ENCODE measurements around the gene SPTBN4.
A peak's percentile ranks its signal among the peaks of the same experiment; 100 is the strongest.
"Not testable (repeated sequence)": the region's sequence is repeated elsewhere in the genome, so short reads cannot be mapped to it uniquely, and the experiment has no call there.

The SPTBN4 gene

DNA sequence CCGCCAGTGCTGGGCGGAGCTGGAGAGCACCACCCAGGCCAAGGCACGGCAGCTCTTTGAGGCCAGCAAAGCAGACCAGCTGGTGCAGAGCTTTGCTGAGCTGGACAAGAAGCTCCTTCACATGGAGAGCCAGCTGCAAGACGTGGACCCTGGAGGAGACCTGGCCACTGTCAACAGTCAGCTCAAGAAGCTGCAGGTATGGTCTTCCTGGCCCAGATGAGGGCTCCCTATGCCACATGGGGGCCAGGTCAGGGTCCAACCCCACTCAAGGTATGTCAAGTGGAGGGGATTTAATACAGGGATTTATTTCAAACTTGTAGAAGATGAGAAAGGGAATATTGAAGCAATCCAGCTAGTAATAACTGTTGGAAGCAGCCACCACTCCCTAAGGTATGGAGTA lies 67.3 kb downstream of the SPTBN4 start:
- no peak for DNase-seq

DNA sequence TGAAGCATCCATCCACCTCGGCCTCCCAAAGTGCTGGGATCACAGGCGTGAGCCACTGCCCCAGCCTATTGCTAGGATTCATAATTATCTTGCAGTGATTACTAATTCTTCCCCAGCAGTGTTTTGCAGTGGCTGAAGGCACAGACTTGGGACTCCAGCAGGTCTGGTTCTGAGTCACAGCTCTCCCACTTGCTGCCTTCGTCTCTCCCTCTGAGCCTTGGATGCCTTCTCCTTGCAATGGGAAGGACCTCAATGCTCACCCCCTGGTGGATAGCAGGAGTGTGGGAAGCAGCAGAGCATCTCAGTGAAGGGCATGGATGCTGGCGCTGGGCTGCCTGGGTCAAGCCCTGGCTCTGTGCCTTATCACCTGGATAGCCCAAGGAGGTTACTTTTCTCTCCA lies 72.3 kb downstream of the SPTBN4 start:
- no peak for DNase-seq

DNA sequence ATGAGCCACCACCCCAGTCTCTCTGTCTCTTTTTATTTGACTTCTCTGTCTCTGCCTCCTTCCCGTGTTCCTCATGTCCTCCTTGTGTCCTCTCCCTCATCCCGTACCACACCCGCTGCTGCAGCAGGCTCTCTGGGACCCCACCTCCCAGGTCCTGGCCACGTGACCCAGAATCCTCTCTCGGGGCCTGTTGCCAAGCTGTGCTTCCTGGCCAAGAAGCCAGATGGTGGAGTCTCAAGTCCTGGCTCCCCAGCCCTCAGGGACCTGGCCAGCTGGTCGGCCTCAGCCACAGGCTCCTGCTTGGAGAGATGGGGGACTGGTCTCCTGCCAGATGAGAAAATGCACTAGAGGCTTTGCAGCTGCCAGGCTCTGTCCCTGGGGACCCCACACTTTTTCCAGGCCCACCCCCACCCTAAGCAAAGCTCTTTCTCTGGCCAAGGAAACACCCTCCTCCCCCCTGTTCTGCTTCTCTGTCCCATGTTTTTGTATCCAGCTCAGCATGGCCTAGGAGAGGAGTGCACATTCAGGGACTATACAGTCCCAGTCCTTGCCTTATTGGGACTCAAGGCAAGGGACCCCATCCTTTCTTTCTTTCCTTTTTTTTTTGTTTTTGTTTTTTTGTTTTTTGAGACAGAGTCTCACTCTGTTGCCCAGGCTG lies 75.5 kb downstream of the SPTBN4 start:
- DNase-seq, result no peak

DNA sequence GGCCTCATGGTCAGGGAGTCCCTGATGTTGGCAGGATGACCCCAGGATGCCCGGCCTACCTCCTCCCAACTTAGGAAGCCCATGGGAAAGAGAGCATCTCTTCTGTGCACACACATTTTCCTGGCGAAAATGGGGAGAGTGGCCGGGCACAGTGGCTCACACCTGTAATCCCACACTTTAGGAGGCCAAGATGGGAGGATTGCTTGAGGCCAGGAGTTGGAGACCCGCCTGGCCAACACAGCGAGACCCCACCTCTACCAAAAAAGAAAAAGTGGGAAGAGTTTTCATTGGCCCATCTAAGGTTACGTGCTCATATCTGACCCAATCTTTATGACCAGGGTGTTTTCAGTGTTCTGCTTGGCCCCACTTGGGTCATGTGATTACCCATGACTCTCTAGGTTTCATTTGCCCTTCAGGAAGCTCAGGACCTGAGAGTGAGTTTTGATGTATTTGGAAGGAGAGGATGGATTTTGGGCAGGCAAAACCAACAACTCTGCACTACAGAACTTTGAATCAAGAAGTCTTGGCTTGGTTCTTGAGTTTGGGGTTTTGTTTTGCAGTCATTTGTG lies 76.3 kb downstream of the SPTBN4 start:
- DNase-seq, result no peak

DNA sequence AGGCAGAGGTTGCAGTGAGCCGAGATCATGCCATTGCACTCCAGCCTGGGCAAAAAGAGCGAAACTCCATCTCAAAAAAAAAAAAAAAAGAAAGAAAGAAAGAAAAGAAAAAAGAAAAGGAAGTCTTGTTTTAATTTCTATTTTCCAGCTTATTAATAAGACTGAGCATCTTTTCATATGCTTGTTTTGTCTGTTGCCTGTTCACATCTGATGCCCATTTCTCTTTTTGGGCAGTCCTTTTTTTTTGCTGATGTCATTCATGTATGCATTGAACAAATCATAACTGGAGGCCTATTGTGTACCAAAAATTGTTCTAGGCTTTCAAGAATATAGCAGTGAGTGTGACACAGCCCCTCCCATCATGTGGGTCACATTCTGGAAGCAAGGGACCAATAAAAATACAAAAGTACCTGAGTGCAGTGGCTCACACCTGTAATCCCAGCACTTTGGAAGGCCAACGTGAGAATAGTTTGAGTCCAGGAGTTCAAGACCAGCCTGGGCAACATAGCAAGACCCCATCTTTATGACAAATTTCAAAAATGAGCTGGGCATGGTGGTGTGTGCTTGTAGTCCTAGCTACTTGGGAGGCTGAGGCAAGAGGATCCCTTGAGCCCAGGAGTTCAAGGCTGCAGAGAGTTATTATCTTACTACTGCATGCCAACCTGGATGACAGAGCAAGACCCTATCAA lies 79.5 kb downstream of the SPTBN4 start:
- DNase-seq, result not testable (repeated sequence)

DNA sequence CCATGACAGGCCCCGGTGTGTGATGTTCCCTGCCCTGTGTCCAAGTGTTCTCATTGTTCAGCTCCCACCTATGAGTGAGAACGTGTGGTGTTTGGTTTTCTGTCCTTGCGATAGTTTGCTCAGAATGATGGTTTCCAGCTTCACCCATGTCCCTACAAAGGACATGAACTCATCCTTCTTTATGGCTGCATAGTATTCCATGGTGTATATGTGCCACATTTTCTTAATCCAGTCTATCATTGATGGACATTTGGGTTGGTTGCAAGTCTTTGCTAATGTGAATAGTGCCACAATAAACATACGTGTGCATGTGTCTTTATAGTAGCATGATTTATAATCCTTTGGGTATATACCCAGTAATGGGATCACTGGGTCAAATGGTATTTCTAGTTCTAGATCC lies 80.4 kb downstream of the SPTBN4 start:
- not testable (repeated sequence) for DNase-seq

DNA sequence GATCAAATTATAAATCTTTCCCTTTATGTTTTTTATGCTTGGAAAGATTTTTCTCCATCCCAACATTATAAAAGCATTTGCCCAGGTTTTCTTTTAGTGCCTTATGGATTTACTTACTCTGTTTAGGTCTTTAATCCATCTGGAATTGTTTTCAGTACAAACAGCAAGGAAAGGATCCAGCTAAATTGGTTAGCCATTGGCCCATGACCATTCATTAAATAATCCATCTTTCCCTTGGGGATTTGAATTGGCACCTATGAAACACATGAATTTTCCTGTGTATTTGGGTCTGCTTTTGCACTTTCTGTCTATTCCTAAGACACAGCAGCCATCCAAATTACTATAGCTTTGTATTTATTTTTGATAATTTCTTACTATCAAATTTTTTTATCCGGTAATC lies 81.0 kb downstream of the SPTBN4 start:
- DNase-seq, result no peak

DNA sequence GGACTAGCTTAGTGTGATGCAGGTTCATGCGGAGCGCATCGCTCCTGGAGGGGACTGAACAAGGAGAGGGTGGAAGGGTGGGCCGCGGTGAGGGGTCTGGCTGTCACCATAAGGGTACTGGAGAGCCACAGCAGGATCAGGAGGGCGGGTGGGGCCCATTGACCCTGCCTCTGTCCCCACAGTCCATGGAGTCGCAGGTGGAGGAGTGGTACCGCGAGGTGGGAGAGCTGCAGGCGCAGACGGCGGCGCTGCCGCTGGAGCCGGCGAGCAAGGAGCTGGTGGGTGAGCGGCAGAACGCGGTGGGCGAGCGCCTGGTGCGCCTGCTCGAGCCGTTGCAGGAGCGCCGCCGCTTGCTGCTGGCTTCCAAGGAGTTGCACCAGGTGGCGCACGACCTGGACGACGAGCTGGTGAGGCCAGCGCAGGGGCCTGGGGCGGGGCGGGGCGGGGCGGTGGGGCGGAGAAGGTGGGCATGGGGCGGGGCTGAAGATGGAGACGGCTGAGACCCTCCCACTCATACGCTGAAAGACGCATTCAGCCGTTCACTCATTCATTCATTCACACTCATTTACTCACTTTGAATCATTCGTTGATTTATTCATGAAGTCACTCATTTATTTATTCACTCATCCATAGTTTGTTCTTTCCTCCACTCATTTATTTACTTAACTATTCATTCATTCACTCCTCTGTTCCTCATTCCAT lies 82.4 kb downstream of the SPTBN4 start:
- peak; percentile 59 for DNase-seq

DNA sequence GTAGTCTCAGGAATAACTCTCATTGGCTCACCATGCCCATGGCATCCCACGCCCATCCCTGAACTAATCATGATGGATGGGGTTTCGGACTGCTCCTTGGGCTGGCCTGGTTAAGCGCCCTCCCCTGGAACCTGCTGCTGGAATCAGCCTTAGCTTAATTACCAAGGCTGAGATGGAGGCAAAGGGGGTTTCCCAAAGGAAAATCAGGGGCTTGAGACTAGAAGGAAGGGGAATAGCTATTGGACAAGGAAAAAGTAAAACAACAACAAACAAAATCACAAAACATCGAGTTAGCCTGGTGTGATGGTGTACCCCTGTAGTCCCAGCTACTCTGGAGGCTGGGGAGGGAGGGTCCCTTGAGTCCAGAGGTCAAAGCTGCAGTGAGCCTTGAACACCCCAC lies 84.2 kb downstream of the SPTBN4 start:
- DNase-seq, result no peak

DNA sequence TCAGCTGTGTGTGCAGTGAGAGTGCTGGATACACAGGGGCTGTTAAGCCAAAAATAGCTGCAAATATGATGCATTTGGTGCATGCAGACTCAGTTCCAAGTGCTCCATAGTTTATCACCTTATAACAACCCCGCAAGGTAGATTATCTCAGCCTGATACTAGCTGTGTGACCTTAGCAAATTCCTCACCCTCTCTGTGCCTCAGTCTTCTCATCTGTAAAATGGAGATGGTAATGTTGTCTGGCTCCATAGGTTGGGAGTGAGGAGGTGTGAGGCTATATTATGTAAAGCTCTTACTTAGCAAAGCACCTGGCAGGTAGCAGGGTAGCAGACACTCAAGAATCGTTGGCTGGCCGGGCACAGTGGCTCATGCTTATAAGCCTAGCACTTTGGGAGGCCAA lies 86.0 kb downstream of the SPTBN4 start:
- DNase-seq, result no peak

DNA sequence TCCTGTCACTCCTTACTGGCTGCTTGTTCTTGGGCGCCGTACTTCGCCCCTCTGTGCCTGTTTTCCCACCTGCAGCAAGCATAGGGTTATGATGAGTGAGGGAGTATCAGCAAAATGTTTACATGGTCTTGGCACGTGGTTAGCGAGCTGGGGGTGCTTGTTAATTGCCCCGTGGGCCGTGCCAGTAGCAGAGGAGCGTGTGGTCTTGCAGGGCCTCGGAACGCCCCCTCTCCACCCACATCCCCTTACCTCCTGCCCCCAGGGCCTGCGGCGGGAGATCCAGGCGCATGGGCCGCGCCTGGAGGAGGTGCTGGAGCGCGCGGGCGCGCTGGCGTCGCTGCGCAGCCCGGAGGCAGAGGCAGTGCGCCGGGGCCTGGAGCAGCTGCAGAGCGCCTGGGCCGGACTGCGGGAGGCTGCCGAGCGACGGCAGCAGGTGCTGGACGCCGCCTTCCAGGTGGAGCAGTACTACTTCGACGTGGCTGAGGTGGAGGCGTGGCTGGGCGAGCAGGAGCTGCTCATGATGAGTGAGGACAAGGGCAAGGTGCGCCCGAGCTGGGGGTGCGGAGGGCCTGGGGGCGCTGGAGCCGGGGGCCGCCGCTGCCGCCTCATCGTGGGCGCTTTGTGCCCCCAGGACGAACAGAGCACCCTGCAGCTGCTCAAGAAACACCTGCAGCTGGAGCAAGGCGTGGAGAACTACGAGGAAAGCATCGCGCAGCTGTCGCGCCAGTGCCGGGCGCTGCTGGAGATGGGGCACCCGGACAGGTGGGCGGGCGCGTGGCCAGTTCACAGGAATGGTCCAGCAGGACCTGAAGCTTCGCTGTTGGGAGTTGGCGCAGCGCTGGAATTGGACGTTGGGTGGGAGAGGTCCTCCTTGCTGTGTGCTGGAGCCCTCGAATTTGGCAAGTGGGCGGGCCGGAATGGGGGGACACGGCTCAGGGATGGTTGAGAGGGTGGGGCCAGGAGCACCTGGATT lies 87.4 kb downstream of the SPTBN4 start:
- no peak for DNase-seq

DNA sequence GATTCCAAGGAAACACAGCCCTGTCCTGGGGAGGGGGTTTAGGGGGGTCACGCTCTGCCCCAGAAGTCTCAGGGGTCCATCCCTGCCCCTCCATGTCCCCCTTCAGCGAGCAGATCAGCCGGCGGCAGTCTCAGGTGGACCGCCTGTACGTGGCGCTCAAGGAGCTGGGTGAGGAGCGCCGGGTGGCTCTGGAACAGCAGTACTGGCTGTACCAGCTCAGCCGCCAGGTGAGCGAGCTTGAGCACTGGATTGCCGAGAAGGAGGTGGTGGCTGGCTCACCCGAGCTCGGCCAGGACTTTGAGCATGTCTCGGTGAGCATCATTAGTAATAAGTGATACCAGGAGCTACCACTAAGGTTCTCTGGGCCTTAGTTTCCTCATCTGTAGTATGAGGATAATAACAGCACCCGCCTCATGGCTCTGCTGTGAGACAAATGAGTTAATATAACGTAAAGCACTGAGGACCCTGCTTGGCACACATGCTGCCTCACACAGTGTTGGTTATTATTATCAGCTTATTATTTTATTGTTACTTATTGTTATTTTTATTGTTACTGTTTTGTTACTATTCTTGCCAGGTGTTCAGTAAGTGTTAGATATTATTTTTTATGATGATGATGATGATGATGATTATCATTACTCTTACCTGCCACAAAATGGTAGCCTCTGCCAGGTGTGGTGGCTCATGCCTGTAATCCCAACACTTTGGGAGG lies 89.3 kb downstream of the SPTBN4 start:
- DNase-seq, result no peak

DNA sequence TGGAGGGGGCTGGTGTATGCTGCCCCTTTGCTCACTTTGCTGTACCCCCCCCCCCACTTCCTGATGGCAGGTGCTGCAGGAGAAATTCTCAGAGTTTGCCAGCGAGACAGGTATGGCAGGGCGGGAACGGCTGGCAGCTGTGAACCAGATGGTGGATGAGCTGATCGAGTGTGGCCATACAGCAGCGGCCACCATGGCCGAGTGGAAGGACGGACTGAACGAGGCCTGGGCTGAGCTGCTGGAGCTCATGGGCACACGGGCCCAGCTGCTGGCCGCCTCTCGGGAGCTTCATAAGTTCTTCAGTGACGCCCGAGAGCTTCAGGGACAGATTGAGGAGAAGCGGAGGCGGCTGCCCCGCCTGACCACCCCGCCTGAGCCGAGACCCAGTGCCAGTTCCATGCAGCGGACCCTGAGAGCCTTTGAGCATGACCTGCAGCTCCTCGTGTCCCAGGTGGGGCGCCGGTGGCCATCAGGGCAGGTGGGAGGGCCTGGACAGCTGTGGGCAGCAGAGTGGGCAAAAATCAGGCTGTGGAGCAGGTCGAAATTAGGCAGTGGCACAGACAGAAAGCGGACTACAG lies 90.2 kb downstream of the SPTBN4 start:
- DNase-seq, result no peak

DNA sequence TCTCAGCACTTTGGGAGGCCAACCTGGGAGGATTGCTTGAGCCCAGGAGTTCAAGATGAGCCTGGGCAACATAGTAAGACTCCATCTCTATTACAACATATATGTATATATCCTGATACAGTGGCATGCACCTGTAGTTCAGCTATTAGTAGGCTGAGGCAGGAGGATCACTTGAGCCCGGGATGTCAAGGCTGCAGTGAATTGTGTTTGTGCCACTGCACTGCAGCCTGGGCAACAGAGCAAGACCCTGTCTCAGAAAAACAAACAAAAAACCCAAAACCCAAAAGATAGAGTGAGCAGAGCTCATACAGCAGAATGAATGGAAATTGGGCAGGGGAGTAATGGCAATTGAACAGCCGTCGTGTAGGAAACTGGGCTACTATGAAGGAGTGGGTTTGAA lies 92.6 kb downstream of the SPTBN4 start:
- no peak for DNase-seq

DNA sequence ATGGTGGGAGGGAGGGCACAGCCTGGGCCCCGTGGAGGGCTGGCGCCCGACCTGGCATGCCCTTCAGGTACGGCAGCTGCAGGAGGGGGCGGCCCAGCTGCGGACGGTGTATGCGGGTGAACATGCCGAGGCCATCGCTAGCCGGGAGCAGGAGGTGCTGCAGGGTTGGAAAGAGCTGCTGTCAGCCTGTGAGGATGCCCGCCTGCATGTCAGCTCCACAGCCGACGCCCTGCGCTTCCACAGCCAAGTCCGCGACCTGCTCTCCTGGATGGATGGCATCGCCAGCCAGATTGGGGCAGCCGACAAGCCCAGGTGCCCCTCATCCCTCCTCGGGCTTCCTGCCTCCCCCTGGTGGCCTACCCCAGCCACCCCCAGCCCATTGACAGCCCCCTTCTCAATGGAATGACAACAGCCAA lies 93.3 kb downstream of the SPTBN4 start:
- DNase-seq, result no peak

DNA sequence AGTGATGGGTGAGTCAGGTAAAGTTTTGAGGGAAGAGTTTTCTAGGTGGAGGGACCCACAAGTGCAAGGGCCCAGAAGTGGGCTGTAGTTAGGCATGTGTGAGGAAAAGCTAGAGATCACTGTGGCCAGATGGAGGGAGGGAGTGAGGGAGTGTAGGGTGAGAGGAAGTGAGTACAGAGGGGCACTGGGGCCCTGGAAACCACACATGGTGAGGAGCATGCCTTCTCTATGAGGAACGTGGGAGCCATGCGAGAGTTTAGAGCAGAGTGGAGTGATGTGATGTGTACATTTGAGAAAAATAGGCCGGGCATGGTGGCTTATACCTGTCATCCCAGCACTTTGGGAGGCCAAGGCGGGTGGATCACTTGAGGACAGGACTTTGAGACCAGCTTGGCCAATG lies 95.1 kb downstream of the SPTBN4 start:
- DNase-seq, result no peak

DNA sequence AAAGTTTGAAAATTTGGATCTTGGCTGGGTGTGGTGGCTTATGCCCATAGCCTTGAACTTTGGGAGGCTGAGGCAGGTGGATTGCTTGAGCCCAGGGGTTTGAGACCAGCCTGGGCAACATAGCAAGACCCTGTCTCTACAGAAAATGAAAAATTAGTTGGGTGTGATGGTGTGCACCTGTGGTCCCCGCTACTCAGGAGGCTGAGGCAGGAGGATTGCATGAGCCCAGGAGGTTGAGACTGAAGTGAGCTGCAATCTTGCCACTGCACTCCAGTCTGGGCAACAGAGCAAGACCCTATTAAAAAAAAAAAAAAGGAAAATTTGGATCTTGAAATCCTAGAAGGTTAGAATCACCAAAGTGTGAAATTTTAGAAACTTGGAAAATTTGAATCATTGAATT lies 97.7 kb downstream of the SPTBN4 start:
- DNase-seq, result not testable (repeated sequence)

DNA sequence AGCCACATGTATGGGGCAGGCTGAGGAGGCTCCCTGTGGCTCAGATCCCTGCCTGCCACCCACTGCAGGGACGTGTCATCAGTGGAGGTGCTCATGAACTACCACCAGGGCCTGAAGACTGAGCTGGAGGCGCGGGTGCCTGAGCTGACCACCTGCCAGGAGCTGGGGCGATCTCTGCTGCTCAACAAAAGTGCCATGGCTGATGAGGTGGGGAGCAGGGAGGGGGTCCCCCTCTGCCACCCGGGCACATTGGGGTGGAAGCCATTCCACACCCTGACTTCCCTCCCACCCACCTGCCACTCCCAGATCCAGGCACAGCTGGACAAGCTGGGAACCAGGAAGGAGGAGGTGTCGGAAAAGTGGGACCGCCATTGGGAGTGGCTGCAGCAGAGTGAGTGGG lies 98.6 kb downstream of the SPTBN4 start:
- DNase-seq, result no peak

DNA sequence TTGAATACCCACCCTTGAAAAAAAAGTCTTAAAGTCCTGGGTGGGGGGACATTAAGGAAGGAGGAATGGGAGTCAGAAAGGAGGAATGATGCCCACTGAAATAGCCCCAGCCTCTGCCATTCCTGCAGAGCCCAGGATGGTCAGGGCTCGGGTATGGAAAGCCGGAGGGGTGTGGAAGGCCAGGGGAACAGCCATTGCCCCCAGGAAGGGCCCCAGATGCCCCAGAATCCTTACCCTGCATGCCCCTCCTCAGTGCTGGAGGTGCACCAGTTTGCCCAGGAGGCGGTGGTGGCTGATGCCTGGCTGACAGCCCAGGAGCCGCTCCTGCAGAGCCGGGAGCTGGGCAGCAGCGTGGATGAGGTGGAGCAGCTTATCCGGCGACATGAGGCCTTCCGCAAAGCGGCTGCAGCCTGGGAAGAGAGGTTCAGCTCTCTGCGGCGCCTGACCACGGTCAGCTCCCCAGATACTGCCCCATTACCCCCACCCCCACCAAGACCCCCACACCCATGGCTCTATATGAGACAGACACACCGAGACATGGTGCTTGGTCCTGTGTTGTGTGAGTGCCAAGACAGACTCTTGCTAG lies 99.2 kb downstream of the SPTBN4 start:
- no peak for DNase-seq

DNA sequence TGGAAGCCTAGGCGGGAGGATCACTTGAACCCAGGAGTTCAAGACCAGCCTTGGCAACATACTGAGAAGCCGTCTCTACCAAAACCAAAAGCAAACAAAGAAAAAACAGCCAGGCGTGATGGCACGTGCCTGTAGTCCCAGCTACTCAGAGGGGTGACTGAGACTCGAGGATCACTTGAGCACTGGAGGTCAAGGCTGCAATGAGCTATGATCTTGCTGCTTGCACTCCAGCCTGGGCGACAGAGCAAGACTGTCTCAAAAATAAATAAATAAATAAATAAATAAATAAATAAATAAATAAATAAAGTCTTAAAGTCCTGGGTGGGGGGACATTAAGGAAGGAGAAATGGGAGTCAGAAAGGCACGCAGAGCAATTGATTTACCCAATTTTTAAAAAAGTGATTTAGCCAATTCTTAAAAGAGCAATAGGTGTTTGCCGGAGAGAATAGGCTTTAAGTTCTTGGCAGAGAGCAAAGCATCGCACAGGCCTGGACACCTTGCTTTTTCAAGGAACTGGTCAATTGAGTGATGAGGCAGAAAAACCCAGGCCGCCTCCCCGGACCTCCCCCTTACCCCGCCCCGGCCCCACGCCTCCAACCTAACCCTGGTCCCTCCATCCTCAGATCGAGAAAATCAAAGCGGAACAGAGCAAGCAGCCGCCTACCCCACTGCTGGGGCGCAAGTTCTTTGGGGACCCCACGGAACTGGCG lies 100.4 kb downstream of the SPTBN4 start:
- no peak for DNase-seq

Data from SHP77 treated with DMSO at 0.1 percent for 48 hours (cell line).